HG03460 (cell line): ENCODE data around the gene WRAP73.

ENCODE experiments used
- ATAC-seq: cut with Tn5 transposase; IDR thresholded peaks from one replicate; pipeline ENCODE4 v1.9.1; 2021; ENCODE audit not compliant: unreplicated experiment

Gene WRAP73

GRCh38 chr1:3669421-3669821, 19.5 kb upstream of the WRAP73 start:
- no peak for ATAC-seq

DNA sequence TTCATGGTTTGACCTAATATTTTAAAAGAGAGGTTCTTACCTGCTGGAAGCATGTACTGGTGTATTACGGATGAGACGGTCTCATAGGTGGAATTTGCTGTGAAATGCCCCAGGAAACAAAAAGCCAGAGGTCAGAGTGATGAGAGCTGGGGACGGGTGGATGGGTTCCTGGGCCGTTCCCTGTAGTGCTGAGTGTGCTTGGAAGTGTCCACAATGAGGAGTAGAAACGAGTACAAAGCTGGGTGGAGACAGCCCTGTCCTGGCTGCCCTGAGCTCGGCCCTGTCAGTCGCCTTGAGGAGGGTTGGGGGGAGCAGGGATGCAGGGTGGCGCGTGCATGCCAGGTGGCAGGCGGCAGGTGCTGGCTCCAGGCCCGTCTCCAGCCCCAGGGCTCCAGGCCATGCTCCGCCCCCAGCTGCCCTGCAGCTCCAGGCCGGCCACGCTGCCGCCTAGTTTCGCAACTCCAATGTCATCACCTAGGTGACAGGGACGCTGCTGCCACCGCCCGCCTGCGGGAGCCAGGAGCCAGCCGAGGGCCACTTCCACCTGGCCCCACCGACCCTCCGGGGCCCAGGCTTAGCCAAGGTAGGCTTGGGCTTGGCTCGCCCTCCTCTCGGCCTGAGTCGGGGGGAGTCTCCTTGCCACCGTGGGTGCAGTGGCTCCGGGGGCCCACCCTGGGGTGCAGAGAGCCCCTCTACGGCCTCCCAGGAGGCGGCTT, 18.8 kb upstream of the WRAP73 start:
- no peak for ATAC-seq

- ATAC-seq: no peak
Observed at GRCh38 chr1:3668148-3668547, 18.2 kb upstream of the WRAP73 start.

DNA sequence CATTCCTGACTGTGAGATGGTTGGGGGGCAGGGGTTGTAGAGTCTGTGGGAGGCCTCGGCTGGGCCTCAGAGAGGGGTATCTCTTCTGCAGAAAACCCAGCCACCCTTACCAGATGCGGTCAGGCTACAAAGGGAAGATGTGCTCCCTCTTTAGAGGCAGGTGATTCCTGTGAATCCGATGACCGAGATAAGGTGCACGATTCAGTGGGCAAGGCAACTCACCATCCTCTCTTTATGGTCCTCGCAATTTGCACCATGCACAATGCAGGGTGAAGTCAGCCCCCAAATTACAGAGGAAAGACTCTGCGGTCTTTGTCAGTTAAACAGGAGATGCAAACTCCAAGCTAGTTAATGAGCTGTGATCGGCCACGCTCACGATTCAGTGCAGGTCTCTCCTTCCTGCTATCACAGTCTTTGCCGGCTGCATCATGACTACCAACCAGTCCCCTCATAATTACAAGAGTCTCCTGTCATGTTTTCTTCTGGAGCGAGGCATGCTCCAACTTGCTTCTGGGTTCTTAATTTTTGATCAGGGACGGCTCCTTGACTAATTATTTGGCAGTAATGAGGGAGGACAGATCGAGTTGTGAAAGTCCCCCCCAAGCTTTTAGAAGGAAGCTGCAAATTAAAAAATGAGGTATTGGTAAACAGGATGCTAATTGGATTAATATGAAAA, 14.9 kb upstream of the WRAP73 start:
- ATAC-seq: no peak

GRCh38 chr1:3663999-3664699, 14.2 kb upstream of the WRAP73 start:
- ATAC-seq: no peak

DNA sequence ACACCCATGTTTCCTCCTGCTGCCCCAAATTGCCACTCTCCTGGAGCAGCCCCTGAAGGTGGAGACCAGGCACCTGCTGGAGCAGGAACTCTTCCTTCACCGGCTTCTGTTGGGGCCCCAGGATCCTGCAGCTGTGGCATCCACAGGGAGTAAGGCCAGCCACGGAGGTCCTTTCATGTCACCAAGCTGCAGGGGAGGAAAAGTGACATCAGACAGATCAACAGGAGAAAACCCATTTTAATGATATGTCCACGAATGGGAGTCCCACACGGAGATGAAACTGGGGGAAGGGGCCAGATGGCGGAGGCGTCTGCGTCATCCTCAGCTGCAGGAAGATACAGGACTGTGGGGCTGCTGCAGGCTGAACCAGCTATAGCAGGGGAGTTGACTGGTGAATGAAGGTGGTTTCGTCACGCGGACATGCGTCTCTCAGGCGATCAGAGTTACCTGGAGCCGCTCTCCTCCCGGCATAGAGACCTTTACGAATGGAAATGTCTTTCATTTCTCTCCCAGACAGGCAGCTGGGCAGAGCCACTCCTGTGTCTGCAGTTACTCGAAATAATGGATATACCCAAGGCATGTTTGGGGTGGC, 12.3 kb upstream of the WRAP73 start:
- ATAC-seq: no peak

DNA sequence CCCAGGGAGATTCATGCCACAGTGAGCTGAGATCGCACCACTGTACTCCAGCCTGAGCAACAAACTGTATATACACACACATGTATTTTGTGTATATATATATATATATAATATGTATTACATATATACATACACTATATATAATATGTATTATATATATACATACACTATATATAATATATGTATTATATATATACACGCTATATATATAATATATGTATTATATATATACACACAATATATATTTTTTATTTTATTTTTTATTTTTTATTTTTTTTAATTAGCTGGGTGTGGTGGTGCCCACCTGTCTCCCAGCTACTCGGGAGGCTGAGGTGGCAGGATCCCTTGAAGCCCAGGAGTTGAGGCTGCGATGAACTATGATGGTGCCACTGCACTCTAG, 11.7 kb upstream of the WRAP73 start:
- no peak for ATAC-seq

DNA sequence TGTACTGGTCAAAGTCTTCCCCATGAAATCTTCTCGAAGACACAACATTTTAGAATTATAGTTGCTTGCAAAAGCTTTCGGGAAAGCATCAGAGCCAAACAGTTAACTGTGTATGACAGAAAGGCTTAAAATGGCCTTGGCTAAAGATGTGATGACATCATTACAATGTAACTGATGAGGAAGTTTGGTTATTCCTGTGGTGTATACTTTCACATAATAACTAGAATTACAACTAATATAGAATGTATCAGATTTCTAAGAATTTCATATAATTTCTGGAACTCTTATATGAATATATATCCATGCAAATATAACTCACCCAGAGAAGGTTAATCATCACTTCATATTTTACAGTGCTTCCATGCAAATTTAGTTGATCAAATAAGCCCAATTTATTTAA, 10.8 kb upstream of the WRAP73 start:
- no peak for ATAC-seq

- no peak for ATAC-seq
Observed at GRCh38 chr1:3659093-3659492, 9.2 kb upstream of the WRAP73 start.

- ATAC-seq: no peak
Observed at GRCh38 chr1:3658231-3658615, 8.3 kb upstream of the WRAP73 start.

- ATAC-seq: no peak
Observed at GRCh38 chr1:3657578-3658230, 7.8 kb upstream of the WRAP73 start.

GRCh38 chr1:3657096-3657475, 7.2 kb upstream of the WRAP73 start:
- peak; percentile 5 for ATAC-seq

DNA sequence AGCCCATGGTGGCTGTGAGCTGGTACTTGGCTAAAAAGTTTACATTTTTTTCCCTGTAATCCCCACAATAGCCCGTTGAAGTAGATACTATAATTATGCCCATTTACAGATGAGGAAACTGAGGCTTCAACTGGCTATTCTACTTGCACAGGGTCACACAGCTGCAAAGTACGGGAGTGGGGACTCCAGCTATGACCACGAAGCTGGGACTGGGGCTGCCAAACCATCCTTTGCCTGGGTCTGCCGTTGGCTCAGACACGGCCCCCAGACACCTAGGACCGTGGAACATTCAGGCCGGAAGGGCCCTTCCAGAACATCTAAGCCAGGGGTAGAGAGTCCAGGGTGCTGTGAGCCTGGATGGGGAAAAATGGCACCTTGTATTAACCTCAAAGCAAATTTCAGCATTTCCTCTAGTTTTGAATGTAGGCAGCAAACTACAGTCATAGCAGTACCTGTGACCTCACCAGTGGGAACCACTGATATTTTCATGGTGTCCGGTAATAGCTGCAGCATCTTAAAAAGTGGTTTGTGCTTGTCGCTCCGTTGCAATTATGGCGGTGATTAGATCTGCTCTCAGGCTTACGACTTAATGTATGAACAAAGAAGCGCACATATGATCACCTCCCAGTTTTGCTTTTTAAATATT, 6.7 kb upstream of the WRAP73 start:
- peak; percentile 63 for ATAC-seq

- no peak for ATAC-seq
Observed at GRCh38 chr1:3654549-3655281, 4.8 kb upstream of the WRAP73 start.

DNA sequence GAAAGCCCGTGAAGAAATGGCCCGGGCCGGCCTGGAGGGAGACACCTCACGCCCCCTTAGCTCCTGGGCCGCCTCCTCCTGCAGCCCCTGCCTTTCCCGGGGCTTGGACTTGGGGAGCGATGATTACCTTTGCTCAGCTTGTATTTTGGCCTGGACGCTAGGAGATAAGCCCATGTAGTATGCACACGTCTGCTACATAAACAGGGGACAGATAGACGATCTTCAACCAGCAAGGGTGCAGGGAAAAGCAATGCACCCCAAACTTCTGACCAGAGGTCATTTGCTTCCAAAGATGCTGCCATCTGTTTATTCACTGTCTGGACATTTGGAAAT, 3.3 kb upstream of the WRAP73 start:
- ATAC-seq: no peak

- ATAC-seq: no peak
Observed at GRCh38 chr1:3652548-3653285, 2.8 kb upstream of the WRAP73 start.

GRCh38 chr1:3651930-3652547, 2.1 kb upstream of the WRAP73 start, which contains the start of gene TP73:
TSS of gene TP73 (plus strand) at chr1:3652516. CDS start at chr1:3682366, 29,850 bp downstream.
- ATAC-seq: no peak

GRCh38 chr1:3651026-3651929, 1.4 kb upstream of the WRAP73 start:
- ATAC-seq: no peak
